Naive B cell (primary cell): ENCODE results near the gene TRIM62. TPM values are rescaled to one million over a fixed set of nuclear protein-coding genes. Genes with fewer than 3 reads are reported as not detected.

ENCODE experiments used
- ATAC-seq, 2 donors: fragments of 150-1000 bp; cut with Tn5 transposase; 2 replicates each; pipeline ENCODE4 v1.10.0; 2021; ENCODE audit warnings: low read depth in 2 of 2, mild to moderate bottlenecking in 2 of 2, moderate library complexity in 2 of 2
- DNase-seq: peaks from one replicate; pipeline ENCODE4 v3.0.0; 2022
- H3K27ac Mint-ChIP-seq, 6 donors: one replicate each; pipeline ENCODE4 v1.8.0; 2020 to 2022; ENCODE audit warnings: mild to moderate bottlenecking in 6 of 6, mixed read lengths in 6 of 6, moderate library complexity in 5 of 6, inconsistent platforms in 2 of 6
- H3K27me3 Mint-ChIP-seq, 3 donors: one replicate each; pipeline ENCODE4 v1.8.0; 2021 to 2022; ENCODE audit warnings: mixed read lengths in 3 of 3, mild to moderate bottlenecking in 1 of 3
- H3K36me3 Mint-ChIP-seq, 2 donors: one replicate each; pipeline ENCODE4 v1.8.0; 2020 to 2022; ENCODE audit warnings: mixed read lengths in 2 of 2, inconsistent platforms in 1 of 2, mild to moderate bottlenecking in 1 of 2
- H3K4me1 Mint-ChIP-seq, 3 donors: one replicate each; pipeline ENCODE4 v1.8.0; 2020 to 2022; ENCODE audit warnings: mixed read lengths in 3 of 3, inconsistent platforms in 1 of 3, mild to moderate bottlenecking in 1 of 3, moderate library complexity in 1 of 3
- H3K4me3 Mint-ChIP-seq, 8 donors: one replicate each; pipeline ENCODE4 v1.8.0; 2020 to 2022; ENCODE audit warnings: mild to moderate bottlenecking in 8 of 8, mixed read lengths in 8 of 8, moderate library complexity in 8 of 8, inconsistent platforms in 2 of 8
- H3K9me3 Mint-ChIP-seq, 7 donors: one replicate each; pipeline ENCODE4 v1.8.0; 2020 to 2022; ENCODE audit warnings: mixed read lengths in 7 of 7, mild to moderate bottlenecking in 5 of 7, inconsistent platforms in 2 of 7, moderate library complexity in 1 of 7
- polyA plus RNA-seq, 6 donors: library from polyadenylated mRNA; unstranded; fragments of 300-500 nt; fragmentation: Illumina TruSeq; gene quantifications; one replicate each; pipeline ENCODE4 v1.2.3, GENCODE V29; 2021; ENCODE audit warnings: low read depth in 6 of 6

The TRIM62 gene
- polyA plus RNA-seq, 6 donors from 2014 or later, result 1.5 to 6.1 (median 4.7) TPM

GRCh38 chr1:33190701-33191100 lies 8.9 kb upstream of the TRIM62 start:
- Mint-ChIP-seq H3K27me3 (peaks cover 28 to 52% (median 50%) of the 10 kb centered on the region in 3 donors), H3K9me3 (peaks cover 0 to 2% (median 0%) of the 10 kb centered on the region in 7 donors), H3K4me3 (no peak overlapping the region), H3K4me1 (peaks cover 0 to 6% (median 4%) of the 10 kb centered on the region in 3 donors), H3K27ac (no peak overlapping the region), H3K36me3 (no peaks in the 10 kb centered on the region)
- DNase-seq (no peak), ATAC-seq (no peak)

GRCh38 chr1:33188572-33189275 lies 6.9 kb upstream of the TRIM62 start:
- no peak for ATAC-seq
- no peak for DNase-seq
- Mint-ChIP-seq H3K9me3 (peaks cover 0 to 2% (median 0%) of the 10 kb centered on the region in 7 donors), H3K27ac (no peak overlapping the region), H3K4me3 (no peak overlapping the region), H3K36me3 (no peaks in the 10 kb centered on the region), H3K4me1 (peaks cover 0 to 6% (median 4%) of the 10 kb centered on the region in 3 donors), H3K27me3 (peaks cover 28 to 61% (median 55%) of the 10 kb centered on the region in 3 donors)

GRCh38 chr1:33186936-33187335 lies 5.1 kb upstream of the TRIM62 start:
- ATAC-seq (no peak), DNase-seq (no peak)
- Mint-ChIP-seq H3K27me3 (peaks cover 19 to 58% (median 51%) of the 10 kb centered on the region in 3 donors), H3K27ac (no peak overlapping the region), H3K36me3 (no peaks in the 10 kb centered on the region), H3K4me1 (peaks cover 11 to 16% (median 13%) of the 10 kb centered on the region in 3 donors), H3K4me3 (no peak overlapping the region), H3K9me3 (peaks cover 0 to 2% (median 0%) of the 10 kb centered on the region in 7 donors)

DNA sequence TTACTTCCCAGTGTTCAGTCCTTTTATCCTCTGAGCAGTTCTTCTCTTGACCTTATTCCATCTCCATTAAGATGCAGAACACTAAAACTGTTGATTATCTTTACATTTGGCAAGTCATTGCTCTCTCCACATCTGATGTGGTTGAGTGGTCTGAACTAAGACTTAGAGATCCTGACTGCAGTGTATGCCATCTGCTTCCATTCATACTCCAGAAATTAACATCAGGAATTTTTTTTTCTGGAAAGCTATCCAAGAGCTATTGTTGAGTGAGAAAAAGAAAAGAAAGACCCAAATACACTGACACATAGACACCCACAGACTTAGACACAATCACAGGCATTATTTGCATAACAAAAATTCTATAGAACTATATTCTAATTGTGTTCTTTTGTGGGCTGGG lies 3.7 kb upstream of the TRIM62 start:
- Mint-ChIP-seq H3K9me3 (no peaks in the 10 kb centered on the region), H3K36me3 (no peaks in the 10 kb centered on the region), H3K4me3 (peak overlapping the region in 1 of 8 donors; percentile 49), H3K27ac (no peak overlapping the region), H3K4me1 (peaks cover 13 to 14% (median 14%) of the 10 kb centered on the region in 3 donors), H3K27me3 (peaks cover 14 to 44% (median 37%) of the 10 kb centered on the region in 3 donors)
- DNase-seq, result no peak
- no peak for ATAC-seq

GRCh38 chr1:33183306-33183705 lies 1.5 kb upstream of the TRIM62 start:
- no peaks in the 10 kb centered on the region for H3K36me3 Mint-ChIP-seq
- no peak overlapping the region for H3K27ac Mint-ChIP-seq

GRCh38 chr1:33182896-33183295 lies 1.1 kb upstream of the TRIM62 start:
- ATAC-seq (no peak), DNase-seq (no peak)
- Mint-ChIP-seq H3K36me3 (no peaks in the 10 kb centered on the region), H3K4me3 (peak overlapping the region; percentile 25 to 92 (median 86)), H3K4me1 (peaks cover 21 to 23% (median 21%) of the 10 kb centered on the region in 3 donors), H3K27ac (peak overlapping the region in 2 of 6 donors; percentile 51 to 56), H3K27me3 (peaks cover 14 to 37% (median 25%) of the 10 kb centered on the region in 3 donors), H3K9me3 (no peaks in the 10 kb centered on the region)

More at GRCh38 chr1:33183306-33183705, 1.5 kb upstream of the TRIM62 start:
- DNase-seq (no peak), ATAC-seq (no peak)
- H3K9me3 Mint-ChIP-seq, result no peaks in the 10 kb centered on the region
- peak overlapping the region in 5 of 8 donors; percentile 25 to 92 (median 86) for H3K4me3 Mint-ChIP-seq
- peaks cover 21 to 23% (median 21%) of the 10 kb centered on the region in 3 donors for H3K4me1 Mint-ChIP-seq
- peaks cover 14 to 37% (median 25%) of the 10 kb centered on the region in 3 donors for H3K27me3 Mint-ChIP-seq

- no peak for DNase-seq
- ATAC-seq, result no peak
- Mint-ChIP-seq H3K4me1 (peaks cover 21 to 24% (median 21%) of the 10 kb centered on the region in 3 donors), H3K4me3 (peak overlapping the region; percentile 71 to 95 (median 88)), H3K9me3 (no peaks in the 10 kb centered on the region), H3K36me3 (no peaks in the 10 kb centered on the region), H3K27me3 (peaks cover 14 to 32% (median 25%) of the 10 kb centered on the region in 3 donors), H3K27ac (peak overlapping the region in 3 of 6 donors; percentile 51 to 68 (median 61))
Measured at GRCh38 chr1:33182401-33182841, 578 bp upstream of the TRIM62 start.

- ATAC-seq, result peak; percentile 81 to 83
- Mint-ChIP-seq H3K4me3 (peak overlapping the region; percentile 85 to 95 (median 88)), H3K36me3 (no peaks in the 10 kb centered on the region)
Measured at GRCh38 chr1:33180911-33181890, 642 bp downstream of the TRIM62 start.

DNA sequence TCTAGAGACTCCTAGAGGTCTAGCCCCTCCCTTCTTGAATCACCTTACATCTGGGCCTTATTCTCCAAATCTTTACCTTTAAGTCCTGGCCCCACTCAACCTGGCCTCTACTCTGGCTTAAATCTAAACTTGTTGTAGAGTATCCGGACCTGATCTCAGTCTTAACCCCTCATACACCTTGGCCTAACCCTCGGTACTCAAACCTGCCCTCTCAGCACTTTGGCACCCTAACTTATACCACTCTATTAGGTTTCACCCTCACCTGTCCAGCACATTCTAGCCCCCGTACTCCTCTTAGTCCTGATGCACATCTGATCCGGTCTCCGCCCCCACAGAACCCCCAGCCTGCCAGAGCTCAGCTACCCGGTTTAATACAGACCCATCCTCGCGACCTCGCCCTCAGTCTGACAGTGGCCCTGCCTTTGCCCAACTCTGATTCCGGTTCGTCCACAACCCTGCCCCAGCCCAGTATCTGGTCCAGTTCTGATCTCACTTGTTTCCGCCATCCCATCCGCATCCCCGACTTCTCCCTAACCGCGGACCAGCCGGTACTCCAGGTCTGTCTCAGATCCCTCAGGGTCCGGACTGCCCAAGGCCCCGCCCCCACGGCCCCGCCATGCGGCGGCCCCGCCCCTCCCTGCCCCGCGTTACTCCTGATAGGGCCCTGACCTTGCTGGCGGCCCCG lies 1.5 kb downstream of the TRIM62 start:
- H3K27ac Mint-ChIP-seq, result peak overlapping the region in 2 of 6 donors; percentile 80 to 85
- ATAC-seq (peak in 1 of 2 donors; percentile 2), DNase-seq (no peak)
- H3K4me1 Mint-ChIP-seq, result peaks cover 21 to 26% (median 21%) of the 10 kb centered on the region in 3 donors
- H3K4me3 Mint-ChIP-seq, result peak overlapping the region; percentile 53 to 92 (median 87)
- no peaks in the 10 kb centered on the region for H3K9me3 Mint-ChIP-seq
- peaks cover 5 to 21% (median 21%) of the 10 kb centered on the region in 3 donors for H3K27me3 Mint-ChIP-seq
- H3K36me3 Mint-ChIP-seq, result no peaks in the 10 kb centered on the region

More at GRCh38 chr1:33180911-33181890, 642 bp downstream of the TRIM62 start:
- no peaks in the 10 kb centered on the region for H3K9me3 Mint-ChIP-seq
- H3K27ac Mint-ChIP-seq, result peak overlapping the region in 5 of 6 donors; percentile 56 to 94 (median 94)
- peak; percentile 73 for DNase-seq
- peaks cover 21 to 26% (median 21%) of the 10 kb centered on the region in 3 donors for H3K4me1 Mint-ChIP-seq
- peaks cover 11 to 25% (median 25%) of the 10 kb centered on the region in 3 donors for H3K27me3 Mint-ChIP-seq

DNA sequence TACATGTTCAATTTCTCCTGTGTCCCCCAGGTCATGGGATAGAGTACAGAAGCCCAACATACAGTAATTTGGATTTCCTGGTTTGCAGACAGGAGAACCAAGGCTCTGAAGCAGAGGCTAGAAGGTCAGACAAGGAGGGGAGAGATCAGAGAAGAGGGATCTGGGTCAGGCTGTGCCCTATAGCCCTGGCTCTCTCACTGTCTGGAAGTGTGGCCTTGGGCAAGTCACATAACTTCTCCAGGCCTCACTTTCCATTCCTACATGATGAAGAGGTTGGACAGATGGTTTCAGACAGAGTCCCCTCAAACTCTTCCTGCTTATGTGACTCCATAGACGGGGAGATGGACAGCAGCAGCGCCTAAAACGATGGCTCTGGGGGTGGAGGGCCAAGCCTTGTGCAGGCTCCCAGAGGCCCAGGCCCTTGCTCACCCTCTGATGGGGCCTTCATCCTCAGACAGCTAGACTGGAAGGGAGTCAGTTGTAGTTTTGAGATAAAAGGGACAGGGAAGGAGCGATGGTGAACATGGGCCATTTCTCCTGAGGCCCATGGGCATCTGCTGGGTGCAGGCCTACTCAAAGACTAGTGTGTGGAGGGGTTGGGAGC lies 2.9 kb downstream of the TRIM62 start:
- DNase-seq (no peak), ATAC-seq (no peak)
- Mint-ChIP-seq H3K9me3 (no peaks in the 10 kb centered on the region), H3K36me3 (no peaks in the 10 kb centered on the region), H3K4me1 (peaks cover 21 to 30% (median 21%) of the 10 kb centered on the region in 3 donors), H3K27me3 (peaks cover 4 to 14% (median 12%) of the 10 kb centered on the region in 3 donors), H3K27ac (peak overlapping the region in 1 of 6 donors; percentile 54), H3K4me3 (peak overlapping the region in 1 of 8 donors; percentile 5)

DNA sequence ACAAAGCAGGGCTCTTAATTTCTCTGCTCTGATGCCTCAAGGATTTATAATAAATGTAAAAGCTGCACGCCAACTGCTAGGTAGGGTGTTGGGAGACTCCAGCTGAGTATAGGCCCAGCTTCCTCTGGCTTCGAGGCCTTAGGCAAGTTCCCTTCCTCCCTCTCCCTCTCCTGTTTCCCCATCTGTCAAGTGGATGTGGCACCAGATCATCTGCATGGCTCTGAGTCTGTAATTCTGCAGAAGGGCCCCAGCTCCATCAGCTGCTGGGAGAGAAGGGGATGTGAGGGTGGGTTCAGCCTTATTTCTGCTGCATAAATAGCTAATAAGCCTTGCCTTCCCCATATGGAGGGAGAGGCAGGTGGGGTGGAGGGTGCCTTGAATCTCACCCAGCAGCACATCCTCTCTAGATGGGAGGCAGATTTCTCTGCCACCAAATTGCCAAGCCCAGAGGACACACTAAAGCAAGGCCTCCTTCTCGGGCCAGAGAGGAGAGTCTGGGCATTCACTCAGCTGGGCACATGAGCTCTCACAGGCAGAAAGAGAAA lies 3.8 kb downstream of the TRIM62 start:
- Mint-ChIP-seq H3K9me3 (no peaks in the 10 kb centered on the region), H3K4me3 (peak overlapping the region in 1 of 8 donors; percentile 56), H3K27me3 (peaks cover 4 to 6% (median 5%) of the 10 kb centered on the region in 3 donors), H3K27ac (no peak overlapping the region), H3K4me1 (peaks cover 22 to 33% (median 26%) of the 10 kb centered on the region in 3 donors), H3K36me3 (peaks cover 0 to 3% of the 10 kb centered on the region in 2 donors)
- DNase-seq (no peak), ATAC-seq (no peak)

- DNase-seq (no peak), ATAC-seq (no peak)
- H3K4me3 Mint-ChIP-seq, result no peak overlapping the region
- H3K27me3 Mint-ChIP-seq, result no peaks in the 10 kb centered on the region
- peaks cover 0 to 7% of the 10 kb centered on the region in 2 donors for H3K36me3 Mint-ChIP-seq
- no peaks in the 10 kb centered on the region for H3K9me3 Mint-ChIP-seq
- peak overlapping the region in 1 of 6 donors; percentile 39 for H3K27ac Mint-ChIP-seq
- H3K4me1 Mint-ChIP-seq, result peaks cover 24 to 34% (median 28%) of the 10 kb centered on the region in 3 donors
Measured at GRCh38 chr1:33176887-33177286, 5.0 kb downstream of the TRIM62 start.
